22Rv1 (cell line): ENCODE measurements around the gene HOXC12.

Experiments
- ZFX ChIP-seq: fragments of 450-650 bp; IDR thresholded peaks from 2 replicates; pipeline ENCODE4 v1.6.1; 2017; ENCODE audit warnings: antibody characterized with exemption, borderline replicate concordance
- TF ChIP-seq, protein P1 (sequence below): fragments of 450-650 bp; IDR thresholded peaks from 2 replicates; pipeline ENCODE4 v1.5.1; 2017; ENCODE audit warnings: mild to moderate bottlenecking

DNA sequence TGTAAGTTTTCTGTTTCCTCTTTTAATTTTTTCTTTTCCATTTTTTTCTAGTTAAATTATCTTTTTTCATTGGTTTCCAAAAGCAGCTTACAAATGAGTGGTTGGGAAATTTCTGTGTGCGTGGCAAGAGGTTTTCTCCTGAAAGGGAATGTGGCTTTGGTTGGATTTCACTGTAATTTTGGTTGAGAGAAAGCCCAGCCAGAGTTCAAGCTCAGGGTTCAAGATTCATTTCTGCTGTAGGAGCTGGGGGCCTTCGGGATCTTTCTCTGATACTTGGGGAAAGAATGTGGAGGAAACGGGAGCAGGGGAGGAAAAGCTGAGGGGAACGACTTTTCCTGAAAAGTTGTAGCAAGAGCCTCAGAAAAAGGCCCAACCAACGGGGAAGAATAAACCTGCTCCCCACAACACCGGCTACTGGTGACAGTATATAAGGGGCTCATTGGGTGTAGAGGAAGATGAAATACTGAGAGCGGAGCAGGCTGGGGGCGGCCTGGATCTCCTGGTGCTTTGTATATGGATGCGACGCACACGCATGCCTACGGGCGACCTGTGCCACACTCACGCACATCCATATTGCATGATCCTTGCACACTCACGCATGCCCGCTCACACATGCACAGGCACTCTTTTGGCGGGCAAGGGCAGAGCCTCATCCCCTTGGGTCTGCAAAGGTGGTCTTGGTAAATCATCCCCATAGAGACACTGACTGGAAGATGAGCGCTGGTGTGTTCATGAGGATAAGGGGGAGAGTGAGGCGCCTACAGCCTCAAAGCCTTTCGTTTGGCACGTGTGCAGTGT, 32.2 kb downstream of the HOXC12 start:
- TF ChIP-seq, protein P1, sequence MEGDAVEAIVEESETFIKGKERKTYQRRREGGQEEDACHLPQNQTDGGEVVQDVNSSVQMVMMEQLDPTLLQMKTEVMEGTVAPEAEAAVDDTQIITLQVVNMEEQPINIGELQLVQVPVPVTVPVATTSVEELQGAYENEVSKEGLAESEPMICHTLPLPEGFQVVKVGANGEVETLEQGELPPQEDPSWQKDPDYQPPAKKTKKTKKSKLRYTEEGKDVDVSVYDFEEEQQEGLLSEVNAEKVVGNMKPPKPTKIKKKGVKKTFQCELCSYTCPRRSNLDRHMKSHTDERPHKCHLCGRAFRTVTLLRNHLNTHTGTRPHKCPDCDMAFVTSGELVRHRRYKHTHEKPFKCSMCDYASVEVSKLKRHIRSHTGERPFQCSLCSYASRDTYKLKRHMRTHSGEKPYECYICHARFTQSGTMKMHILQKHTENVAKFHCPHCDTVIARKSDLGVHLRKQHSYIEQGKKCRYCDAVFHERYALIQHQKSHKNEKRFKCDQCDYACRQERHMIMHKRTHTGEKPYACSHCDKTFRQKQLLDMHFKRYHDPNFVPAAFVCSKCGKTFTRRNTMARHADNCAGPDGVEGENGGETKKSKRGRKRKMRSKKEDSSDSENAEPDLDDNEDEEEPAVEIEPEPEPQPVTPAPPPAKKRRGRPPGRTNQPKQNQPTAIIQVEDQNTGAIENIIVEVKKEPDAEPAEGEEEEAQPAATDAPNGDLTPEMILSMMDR = no peak
- TF ChIP-seq ZFX = no peak
